HuH-7.5 (cell line): ENCODE measurements around the gene TANGO2.

Experiments
- DNase-seq: peaks from one replicate; pipeline ENCODE4 v3.0.0; 2011; ENCODE audit warnings: low spot score

TANGO2 gene

DNA sequence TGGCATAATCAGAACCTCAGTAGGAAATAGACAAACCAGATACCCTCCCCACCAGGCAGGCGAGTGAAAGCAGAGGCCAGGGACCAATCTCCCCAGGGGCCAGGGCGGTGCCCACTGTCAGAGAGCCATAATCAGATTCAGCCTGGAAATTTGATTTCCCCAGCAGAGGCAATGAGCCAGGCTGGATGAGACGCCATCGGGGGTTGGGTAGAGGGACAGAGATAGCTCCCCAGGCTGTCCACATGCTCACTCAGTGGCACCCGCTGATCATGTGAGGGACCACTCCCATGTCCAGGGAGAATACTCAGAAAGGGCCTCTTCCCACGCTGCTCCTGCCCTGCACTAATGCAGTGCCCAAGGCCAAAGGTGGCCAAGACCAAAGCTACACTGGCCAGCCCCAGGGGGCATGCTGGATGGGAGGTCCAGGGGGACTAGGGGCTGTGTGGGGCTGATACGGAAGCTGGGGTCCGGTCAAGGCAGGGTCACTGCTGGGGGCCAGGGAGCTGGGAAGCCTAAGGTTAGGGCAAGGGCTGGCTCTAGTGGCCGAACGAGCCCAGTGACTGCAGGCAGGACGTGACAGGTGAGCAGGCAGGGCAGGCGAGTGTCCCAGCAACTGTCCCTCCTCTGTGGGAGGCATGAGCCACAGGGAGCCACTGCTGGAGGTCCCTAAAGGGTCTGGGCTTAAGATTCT lies 24.1 kb upstream of the TANGO2 start:
- DNase-seq: no peak

DNA sequence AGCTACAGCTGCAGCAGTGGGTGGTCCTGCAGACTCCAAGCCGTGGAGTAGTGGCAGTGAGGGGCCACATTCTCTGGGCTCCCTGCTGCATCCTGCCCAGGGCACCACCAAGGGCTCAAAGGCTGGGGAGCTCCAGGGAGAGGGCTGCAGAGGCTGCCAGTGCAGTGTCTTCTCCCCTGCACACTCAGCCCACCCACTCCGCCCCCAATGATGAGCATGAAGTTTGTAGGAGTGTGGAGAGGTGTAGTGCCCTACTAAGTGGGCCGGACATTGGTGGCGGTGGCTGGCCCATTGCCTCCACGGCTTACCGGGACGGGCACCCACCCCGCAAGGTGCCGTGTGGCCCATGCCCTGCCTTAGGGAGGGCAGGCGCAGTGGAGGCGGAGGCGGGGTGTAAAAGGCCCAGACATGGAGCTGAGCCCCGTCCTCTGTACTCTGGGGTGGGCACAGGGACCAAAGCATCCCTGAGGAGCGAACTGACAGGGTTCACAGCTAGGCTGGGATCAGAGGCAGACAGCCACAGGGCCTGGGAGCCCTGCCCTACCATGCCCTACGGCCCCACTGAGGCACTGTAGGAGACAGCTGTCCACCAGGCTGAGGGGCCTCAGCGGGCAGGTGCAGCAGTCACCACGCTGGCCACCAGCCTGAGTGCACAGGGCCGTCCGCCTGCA lies 23.2 kb upstream of the TANGO2 start:
- no peak for DNase-seq

DNA sequence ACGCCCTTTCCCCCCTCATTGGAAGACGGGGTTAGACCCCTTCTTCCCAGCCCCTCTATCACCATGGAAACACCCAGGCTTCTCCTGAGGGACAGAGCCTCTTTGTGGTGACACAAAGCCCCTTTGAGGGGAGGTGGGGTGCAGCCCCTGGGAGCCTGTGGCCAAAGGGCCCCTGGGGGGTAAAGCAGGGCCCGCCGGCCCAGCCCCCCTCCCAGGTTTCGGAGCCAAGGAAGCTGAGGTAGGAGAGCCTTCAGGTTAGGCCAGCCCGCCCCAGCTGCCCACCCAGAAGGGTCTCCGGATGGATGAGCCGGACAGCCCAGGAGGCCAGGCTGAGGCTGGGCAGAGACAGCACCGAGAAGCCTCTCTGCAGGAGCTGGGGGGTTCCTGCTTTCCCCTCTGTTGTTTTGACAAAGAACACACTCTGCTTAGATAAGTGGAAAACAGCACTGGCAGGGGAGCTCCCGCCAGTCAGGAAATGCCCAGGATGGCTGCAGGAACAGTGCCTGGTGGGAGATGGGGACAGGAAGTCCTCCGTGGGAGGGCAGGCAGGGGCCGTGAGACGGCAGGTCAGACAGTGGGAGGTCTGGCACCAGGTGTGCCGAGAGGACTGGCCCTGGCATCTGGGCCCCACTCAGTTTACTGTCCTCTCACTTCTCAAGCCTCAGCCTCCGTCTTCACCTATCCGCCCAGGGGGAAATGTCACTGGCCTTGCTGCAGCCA lies 22.5 kb upstream of the TANGO2 start:
- no peak for DNase-seq

DNA sequence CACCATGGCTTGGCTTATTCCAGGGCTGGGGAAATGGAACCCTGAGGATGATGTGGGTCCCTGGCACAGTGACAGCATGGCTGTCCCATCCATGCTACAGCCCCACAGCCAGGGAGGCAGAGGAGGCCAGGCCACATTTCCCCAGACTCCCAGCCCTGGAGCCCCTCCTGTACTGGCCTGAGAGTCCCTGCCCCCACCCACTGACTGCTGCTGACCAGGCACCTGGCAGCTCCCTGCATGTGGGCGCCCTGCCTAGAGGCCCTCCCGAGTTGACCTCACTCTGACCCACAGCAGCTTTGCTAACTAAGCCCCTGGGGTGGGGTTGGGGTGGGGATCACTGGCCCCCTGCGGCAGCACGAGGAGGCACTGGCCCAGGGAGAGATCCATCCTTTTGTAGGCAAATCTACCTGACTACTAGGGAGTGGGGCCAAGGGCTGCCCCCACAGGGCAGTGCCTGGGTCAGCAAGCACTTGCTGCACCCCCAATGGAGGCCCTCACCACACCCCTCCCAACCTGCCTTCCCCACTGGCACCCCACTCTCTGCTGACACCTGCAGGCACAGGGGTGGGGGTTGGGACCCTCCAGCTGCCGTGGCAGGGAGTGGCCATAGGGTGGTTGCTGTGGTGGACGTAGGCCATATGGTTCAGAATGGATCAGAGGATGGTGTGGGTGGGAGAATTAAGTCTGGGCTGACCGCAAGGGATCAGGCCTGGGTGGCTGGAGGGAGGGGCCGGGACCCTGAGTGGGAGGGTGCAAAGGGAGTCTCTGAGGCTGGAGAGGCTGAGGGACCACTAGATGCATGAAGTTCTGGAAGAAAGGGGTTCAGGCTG lies 21.7 kb upstream of the TANGO2 start:
- no peak for DNase-seq

DNA sequence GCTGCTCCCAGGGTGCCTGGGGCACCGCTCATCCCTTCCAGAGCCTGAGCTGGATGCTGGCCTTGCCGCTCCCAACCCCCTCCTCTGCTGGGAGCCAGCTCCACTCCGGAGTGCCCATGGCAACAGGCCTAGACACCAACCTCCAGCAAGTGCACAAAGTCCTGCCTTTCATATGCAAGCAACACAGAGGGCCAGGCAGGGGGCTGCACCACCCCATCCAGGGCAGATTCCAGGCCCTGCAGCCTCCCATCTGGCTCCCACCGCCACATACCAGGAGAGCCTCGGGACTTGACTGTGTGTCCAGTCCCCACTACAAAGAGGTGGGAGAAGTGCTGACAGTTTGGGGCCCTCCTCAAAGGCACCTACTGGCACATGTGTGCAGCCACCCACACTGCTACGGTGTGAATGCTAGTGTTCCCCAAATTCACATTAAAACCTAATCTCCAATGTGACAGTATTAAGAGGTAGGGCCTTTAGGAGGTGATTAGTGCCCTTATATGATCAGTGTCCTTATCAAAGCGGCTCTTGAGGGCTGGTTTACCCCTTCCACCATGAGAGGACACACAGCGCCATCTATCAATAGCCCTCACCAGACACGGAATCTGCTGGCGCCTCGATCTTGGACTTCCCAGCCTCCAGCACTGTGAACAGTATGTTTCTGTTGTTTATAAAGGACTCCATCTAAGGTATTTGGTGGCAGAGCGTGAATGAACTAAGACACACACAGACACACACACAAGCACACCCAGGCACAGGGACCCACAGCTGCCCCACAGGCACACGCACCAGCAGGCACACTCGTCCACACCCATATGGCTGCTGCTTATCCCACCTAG lies 20.4 kb upstream of the TANGO2 start:
- no peak for DNase-seq

DNA sequence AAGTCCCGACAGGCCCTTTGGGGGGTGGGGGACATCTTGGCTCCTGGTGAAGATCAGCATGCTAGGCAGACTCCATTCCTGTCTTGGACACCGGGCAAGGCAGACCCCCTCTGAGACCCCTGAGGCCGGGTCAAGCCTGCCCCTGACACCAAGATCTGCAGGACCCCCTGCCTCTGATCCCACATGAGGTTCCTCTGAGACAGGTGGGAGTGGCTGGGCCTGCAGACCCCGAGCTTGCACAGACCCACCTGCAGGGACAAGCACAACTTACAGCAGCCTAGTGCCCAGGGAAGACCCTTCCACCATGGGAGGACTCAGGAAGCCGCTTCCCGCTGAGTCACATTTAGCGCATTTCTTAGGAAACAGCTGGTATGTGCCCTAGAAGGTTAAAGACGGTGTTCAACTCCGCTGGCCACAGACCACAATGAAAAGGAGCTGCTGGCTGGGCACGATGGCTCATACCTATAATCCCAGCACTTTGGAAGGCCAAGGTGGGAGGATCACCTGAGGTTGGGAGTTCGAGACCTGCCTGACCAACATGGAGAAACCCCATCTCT lies 19.8 kb upstream of the TANGO2 start:
- no peak for DNase-seq

DNA sequence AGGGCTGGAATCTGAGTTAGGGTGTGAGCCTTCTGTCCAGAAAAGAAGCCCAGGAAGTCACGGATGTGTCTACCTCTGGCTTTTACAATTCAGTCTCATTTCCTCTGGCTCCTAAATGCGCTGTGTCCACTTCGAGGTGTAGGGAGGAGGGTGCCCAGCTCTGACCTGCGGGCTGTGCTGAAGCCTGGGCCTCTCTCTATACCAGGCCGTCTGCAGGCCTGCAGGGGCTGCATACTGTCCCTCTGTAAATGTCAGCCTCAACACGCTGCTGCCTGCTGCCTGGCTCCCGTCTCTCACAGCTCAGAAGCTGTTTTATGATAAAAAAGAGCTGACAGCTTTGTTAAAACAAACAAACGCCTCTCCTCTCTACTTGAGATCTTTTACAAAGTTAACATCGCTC lies 18.8 kb upstream of the TANGO2 start:
- no peak for DNase-seq

DNA sequence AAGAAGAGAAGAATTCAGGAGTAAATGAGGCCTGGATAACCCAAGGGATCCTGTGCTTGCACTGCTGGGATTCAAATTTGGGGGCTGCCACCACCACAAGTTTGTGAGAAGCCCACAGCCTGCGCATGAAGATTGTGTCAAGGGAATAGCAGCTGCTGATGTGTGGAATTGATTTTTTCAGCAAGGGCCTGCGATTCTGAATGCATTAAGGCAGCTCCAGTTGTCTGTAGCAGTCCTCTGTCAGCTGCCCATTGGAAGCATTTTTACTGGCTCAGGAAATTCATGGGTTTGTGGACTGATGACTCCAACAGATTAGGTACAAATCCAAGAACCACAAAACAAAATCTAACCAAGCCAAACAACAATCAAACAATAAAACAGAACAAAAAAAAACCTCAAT lies 18.3 kb upstream of the TANGO2 start:
- DNase-seq: no peak

DNA sequence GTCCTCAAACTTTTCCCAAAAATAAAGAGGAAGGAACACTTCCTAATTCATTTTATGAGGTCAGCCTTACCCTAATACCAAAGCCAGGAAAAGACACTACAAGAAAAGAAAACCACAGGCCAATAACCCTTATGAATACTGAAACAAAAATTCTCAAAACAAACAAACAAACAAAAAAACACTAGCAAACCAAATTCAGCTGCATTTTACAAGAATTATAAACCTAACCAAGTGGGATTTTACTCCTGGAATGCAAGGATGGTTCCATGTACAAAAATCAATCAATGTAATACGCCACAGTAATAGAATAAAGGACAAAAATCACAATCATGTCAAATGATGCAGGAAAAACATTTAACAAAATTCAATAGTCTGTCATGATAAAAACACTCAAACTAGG lies 17.6 kb upstream of the TANGO2 start:
- no peak for DNase-seq

DNA sequence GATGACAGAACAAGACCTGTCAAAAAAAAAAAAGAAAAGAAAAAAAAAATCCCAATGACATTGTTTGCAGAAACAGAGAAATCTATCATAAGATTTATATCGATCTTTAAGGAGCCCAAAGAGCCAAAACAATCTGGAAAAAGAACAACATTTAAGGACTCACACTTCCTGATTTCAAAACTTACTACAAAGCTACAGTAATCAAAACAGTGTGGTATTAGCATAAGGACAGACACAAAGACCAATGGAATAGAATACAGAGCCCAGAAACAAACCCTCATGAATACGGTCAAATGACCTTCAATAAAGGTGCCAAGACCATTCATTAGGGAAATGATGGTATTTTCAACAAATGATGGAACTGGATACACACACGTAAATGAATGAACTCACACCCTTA lies 16.4 kb upstream of the TANGO2 start:
- no peak for DNase-seq

DNA sequence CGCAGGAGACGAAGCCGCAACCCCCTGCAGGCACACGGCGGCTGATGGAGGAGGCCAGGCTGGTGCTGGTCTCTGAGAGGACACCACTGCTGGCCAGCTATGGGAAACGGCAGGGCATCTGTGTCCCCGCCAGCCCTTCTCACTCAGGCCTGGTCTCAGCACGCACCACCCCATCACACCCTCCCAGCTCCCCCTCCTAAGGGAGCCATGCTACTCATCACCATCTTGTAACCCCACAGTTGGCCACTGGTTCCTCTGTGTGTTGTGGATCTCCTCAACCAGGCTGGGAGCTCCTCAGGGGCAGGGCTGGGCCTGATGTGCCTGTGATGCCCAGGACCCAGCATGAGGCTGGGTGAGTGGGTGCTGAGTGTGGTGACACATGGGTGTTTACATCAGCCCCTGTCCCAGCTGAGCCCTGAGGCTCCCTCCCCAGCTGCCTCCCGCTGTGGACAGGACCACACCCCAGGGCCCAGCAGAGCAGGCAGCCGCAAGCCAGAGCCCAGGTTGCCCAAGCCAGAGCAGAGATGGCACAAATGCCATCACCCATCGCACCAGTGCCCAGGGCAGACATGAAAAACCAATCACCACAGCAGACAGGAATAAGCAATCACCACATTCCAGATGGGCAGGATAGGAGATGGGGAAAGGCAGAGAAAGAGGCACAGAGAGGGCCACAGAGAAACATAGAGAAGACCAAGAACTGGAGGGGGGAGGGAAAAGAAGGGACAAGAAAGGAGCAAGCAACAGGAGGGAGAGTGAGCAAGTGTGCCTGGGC lies 12.5 kb upstream of the TANGO2 start:
- DNase-seq: no peak

DNA sequence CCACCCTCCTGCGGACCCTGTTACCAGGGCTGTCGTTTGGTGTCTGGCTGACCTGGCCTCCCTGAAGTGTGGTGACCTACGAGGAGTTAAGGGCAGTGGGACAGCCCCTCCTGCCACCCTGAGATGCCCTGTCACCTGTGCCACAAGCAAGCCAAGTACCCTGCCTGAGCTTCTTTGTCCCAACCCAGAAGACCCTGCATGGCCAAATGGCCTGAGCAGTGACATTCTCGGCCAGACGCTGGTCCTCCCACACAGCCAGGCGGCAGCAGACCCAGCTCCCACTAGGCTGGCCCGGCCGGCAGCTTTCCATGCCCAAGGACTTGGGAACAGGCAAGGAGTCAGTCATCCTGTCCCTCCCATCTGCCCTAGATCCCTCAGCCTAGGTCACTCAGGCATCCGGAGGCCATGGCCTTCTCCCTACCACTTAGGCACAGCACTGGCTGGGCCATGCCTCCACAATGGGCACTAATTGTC lies 11.9 kb upstream of the TANGO2 start:
- DNase-seq: no peak

DNA sequence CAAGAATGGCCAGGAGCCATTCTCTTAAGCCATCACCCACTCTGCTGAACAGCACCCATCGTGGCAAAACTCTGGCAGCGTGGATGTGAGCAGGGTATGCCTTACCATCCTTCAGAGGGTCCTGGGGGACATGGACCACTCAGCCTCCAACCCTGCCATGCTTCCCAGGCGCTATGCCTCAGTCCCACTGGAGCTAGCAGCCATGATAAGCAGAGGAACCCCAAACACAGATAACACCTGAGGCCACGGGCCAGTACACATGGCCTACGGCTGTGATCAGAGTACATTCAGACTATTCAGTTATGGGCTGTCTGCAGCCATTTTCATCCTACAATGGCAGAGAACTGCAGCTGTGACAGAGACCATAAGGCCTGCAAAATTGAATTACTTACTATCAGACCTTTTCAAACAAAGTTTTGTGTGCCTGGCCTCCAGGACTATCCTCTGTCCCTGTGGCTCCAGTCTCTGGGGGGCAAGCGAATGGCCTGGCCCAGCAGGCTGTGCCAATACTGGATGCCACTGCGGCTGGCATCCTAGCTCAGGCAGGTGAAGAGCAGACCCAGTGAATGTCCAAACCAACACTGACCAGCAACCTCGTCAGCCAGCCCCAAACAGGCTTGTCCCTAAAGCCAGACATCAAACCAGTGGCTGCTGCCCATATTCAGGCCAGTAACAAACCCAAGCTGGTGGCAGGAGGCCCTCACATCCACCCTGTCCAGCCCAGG lies 11.2 kb upstream of the TANGO2 start:
- DNase-seq: no peak

DNA sequence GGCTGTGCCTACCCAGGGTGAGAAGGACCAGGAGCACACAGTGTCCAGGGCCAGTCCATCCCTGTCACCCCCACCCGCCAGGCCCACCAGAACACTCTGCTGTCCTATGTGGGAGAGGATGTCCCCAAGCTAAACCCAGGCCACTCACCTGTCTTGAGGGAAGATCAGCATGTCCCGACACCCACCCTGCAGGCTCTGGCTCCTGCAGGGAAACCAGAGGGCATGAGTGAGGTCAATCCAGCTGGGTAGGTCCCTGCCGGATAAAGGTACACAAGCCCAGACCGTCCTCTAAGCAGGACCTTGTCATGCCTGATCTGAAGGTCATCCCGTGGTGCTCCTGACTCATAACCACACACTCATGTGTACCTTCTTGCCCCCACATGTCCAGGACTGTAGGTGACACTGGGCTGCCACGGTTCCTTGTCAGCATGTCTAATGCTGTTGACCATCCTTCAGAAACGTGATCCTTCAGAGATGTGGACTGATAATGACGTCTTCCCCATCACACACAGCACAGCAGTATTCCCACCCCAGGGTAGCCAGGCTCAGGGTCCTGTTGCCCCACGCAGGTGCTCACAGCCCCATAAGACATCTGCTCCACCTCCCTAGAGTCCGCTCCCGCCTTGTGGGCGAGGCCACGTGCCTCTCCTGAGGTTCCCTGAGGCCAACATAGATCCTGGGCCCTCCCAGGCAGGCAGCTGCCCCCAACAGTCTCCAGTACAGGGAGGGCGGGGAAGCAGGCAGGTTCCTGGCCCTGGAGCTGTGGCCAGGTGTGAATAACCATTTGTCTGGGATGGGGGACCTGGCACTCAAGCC lies 10.4 kb upstream of the TANGO2 start:
- DNase-seq: no peak

DNA sequence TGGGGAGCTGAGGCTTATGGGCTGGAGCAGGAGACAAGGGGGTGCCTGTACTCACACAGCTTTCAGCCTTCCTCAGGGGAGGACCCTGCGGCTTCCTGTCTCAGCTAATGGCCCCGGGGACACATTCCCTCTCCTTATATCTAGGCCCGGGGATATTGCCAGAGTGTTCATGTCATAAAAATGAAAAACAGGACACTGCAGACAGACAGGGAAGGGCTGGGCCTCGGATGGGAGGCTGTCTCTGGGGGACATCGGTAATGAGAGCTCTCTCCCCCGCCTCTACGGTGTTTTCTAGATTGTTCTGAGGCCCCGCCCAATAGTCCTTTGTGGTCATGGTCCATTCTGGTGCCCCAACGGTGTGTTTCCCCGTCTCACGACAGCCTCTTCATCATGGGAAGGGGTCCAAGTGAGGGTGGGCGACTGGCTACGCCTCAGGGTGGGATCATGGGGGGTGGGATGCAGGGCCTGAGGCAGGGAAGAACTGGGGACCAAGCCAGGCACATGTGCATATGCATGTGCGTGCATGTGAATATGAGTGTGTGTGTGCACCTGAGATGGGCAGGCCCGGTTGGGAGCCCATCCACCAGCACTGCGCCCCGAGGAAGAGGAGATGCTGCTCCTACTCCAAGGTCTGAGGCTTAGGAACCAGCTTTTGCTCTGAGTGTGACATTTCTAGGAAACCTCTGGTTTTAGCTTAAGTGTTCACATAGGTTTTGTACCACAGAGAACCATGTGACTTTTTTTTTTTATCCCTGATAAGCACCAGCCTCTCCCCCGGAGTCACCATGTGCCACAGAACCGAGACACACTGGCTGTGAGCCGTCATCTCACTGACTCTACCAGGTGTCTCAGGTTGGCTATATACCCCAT lies 9.6 kb upstream of the TANGO2 start:
- DNase-seq: no peak

DNA sequence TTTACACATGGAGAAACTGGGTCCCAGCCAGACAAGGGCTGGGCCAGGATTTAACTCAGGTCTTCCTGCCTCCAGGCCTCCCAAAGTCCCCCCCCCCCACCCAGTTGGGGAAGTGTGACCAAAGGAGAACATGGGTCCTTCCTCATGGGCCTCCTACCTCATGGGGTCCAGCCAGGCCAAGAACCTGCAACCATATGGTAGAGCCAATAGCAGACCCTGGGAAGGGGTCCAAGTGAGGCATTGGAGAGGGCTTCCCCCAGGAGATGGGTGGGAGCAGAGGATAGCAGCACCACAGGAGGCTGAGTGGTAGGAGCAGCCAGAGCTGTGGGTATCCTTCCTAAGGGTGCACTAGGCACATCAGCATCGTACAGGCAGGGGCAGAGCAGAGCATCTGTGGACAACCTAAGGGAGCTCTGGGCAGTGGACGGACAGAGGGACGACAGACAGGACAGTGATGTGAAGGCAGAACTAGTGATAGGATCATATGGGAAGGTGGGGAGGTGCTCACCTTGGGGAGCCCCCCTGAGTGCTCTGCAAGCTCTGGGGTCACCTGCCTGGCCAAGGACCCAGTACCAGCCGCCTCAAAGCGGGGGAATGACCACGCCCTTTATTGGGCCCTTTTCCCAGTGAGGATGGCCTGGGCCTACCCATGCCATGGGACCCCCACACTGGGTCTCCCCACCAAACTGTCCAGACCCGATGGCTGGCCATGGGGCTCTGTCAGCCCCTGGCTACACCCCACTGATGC lies 8.7 kb upstream of the TANGO2 start:
- no peak for DNase-seq

DNA sequence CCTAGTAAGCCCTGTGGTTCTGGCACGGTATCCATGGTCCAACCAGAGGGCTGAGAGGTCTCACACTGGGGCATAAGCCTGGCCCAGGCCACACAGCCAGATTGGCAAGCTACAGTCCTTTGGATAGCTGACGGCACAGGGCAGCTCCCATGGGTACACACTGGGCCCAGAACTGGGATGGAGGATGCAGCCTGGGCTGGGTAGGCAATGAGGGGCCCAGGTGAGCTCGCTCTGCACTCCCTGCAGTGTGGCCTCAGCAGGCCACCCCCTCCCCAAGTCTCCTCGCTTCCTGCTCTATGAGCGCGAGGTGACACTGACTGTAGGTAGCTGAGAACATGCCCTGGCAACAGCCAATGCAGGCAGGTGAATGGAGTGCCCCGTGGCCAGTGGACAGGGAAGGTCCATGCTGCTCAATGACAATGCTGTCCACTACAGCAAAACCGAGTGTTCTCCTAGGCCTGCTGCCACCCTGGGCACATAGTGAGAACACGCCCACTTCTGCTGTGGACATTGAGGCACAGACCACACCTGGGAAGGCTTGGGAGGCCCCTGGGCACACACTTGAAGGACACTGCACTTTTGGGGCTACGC lies 8.1 kb upstream of the TANGO2 start:
- no peak for DNase-seq
